ENCODE data around the gene CDH23. TPM values are rescaled to one million over a fixed set of nuclear protein-coding genes. Genes with fewer than 3 reads are reported as not detected.

CDH23 gene
- total RNA-seq, 1 donor from 2014 or later: 0.29 TPM

DNA sequence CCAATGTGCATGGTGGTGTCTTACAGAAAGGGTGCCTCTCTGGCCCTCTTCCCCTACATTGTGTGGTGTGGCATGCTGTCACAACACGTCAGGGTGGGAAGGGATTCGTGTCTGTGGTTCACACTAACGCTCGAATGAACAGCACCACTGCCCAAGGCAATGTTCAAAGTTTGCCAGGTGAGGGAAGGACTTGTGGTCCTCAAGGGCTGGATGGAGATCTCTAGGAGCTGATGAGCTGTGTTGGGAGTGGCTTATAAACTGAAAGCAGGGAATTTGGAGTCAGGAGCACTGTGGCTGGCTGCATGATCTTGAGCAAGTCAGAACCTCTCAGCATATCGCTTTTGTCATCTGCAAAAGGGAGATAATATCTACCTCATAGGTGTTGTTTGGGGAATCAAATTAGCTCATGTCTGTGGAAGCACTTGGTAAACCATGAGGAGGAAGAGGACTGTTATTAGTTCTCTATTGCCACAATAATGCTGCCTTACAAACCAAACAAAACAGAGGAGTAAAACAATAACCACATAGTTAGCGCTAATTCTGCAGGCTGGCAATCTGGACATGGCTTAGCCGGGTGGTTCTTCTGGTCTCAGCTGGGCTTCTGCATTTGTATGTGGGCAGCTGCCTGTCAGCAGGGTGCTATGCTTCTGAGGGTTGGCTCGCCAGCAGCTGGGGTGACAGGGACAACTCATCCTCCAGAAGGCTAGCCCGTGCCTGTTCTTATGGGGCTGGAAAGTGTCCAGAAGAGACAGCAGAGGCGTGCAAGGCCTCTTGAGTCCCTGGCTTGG lies 345.8 kb downstream of the CDH23 start:
- DNase-seq (no peak), ATAC-seq (ENCODE audit: low read depth) (no peak)
- intact Hi-C loops (cut with micrococcal nuclease): no loop called here
- Mint-ChIP-seq H3K36me3 (ENCODE audit: low read depth) (no peaks in the 10 kb centered on the region), H3K4me1 (peaks cover 59% of the 10 kb centered on the region), H3K9me3 (no peaks in the 10 kb centered on the region), H3K4me3 (no peak overlapping the region), H3K27ac (peak overlapping the region; percentile 1), H3K27me3 (no peaks in the 10 kb centered on the region)
- CTCF ChIA-PET: interaction anchor here (1.5 kb wide), 1 partner anchor 154 kb away, joined by 4 read pairs; no protein-coding TSS in a partner anchor
- POLR2A ChIA-PET: interaction anchor here (1.1 kb wide), 1 partner anchor 31 kb away, joined by 3 read pairs; the partner anchor contains the start of gene VSIR
- no peak for TF ChIP-seq CTCF (IDR thresholded peaks at IDR 0.05)

GRCh38 chr10:71743089-71743838 lies 346.5 kb downstream of the CDH23 start:
- intact Hi-C loops (cut with micrococcal nuclease): no loop called here
- no peak for ATAC-seq (ENCODE audit: low read depth)
- POLR2A ChIA-PET: no interaction called here
- CTCF ChIA-PET: interaction anchor here (1.5 kb wide), 1 partner anchor 153 kb away, joined by 4 read pairs; no protein-coding TSS in a partner anchor
- peaks cover 59% of the 10 kb centered on the region for H3K4me1 Mint-ChIP-seq
- DNase-seq: no peak
- no peaks in the 10 kb centered on the region for H3K36me3 Mint-ChIP-seq (ENCODE audit: low read depth)
- no peaks in the 10 kb centered on the region for H3K27me3 Mint-ChIP-seq
- H3K27ac Mint-ChIP-seq: no peak overlapping the region
- no peaks in the 10 kb centered on the region for H3K9me3 Mint-ChIP-seq
- no peak overlapping the region for H3K4me3 Mint-ChIP-seq
- TF ChIP-seq CTCF (IDR thresholded peaks at IDR 0.05): no peak

DNA sequence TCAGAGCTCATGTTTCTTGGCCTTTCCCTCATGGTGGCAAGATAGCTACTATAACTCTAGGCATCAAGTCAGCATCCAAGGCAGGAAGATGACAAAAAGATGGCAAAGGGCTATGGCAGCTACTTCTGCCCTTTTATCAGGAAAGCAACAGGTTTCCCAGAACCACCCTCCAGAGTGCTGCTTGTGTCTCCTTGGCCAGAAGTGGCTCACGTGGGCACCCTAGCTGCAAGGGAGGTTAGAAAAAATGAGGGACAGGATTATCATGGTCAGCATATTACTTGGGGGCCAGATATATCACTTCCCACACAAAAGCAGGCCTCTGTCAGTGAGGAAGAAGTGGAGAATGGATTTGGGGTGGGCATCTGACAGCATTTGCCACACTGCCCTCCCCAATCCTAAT lies 347.1 kb downstream of the CDH23 start:
- DNase-seq (no peak), ATAC-seq (ENCODE audit: low read depth) (no peak)
- H3K27me3 Mint-ChIP-seq: no peaks in the 10 kb centered on the region
- POLR2A ChIA-PET: no interaction called here
- H3K36me3 Mint-ChIP-seq (ENCODE audit: low read depth): no peaks in the 10 kb centered on the region
- CTCF ChIA-PET: interaction anchor here (1.5 kb wide), 1 partner anchor 152 kb away, joined by 4 read pairs; no protein-coding TSS in a partner anchor
- TF ChIP-seq CTCF (IDR thresholded peaks at IDR 0.05): no peak
- no peaks in the 10 kb centered on the region for H3K9me3 Mint-ChIP-seq
- H3K4me1 Mint-ChIP-seq: peaks cover 65% of the 10 kb centered on the region
- no peak overlapping the region for H3K27ac Mint-ChIP-seq
- no peak overlapping the region for H3K4me3 Mint-ChIP-seq
- intact Hi-C loops (cut with micrococcal nuclease): no loop called here

DNA sequence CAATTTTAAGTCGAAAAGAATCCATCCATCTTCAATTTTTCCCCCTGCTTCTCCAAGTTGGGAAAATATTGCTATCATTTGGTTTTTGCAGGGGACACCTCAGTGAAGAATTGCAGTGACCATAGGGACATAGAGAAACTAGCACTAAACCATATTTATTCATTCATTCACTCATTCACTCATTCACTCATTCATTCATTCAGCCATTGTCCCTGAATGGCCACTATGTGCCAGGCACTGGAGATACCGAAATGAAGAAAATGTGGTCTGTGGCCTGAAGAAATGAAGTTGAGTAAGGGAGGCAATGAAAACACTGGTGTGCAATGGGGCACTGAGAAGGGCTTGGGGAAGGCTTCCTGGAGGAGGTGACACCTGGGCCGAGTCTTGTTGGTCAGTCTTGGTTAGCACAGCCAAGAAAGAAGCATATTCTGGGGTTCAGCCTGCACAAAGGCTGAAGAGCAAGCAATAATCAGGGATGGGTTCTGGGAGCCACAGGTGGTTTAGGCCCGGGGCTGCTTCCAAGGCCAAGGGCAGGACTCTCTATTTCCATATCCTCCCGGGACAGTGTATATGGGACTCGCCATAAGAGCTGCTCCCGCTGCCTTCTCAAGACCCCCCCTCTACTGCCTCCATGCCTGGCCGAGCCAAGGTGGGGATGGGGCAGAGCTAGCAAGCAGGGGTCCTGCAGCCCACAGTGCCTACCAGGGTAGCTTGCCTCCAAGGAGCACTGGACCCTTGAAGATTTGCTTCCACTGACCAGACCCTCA lies 348.4 kb downstream of the CDH23 start:
- Mint-ChIP-seq H3K36me3 (ENCODE audit: low read depth) (no peaks in the 10 kb centered on the region), H3K27ac (no peak overlapping the region), H3K27me3 (no peaks in the 10 kb centered on the region), H3K9me3 (no peaks in the 10 kb centered on the region), H3K4me1 (peaks cover 73% of the 10 kb centered on the region), H3K4me3 (no peak overlapping the region)
- POLR2A ChIA-PET: interaction anchor here (1.0 kb wide), 1 partner anchor 22 kb away, joined by 3 read pairs; no protein-coding TSS in a partner anchor
- no peak for ATAC-seq (ENCODE audit: low read depth)
- no peak for DNase-seq
- intact Hi-C loops (cut with micrococcal nuclease): loop anchor here (5.0 kb wide), 1 partner anchor 53 kb away; no protein-coding TSS in a partner anchor
- CTCF ChIA-PET: no interaction called here
- no peak for TF ChIP-seq CTCF (IDR thresholded peaks at IDR 0.05)

Measured in activated B cell treated with CpG ODN at 0.5 μM for 24 hours (primary cell).